ENCODE data around the gene CDC20B.
"Not testable (repeated sequence)": the region's sequence is repeated elsewhere in the genome, so short reads cannot be mapped to it uniquely, and the experiment has no call there.

CDC20B gene

GRCh38 chr5:55104036-55104772 is 68.8 kb downstream of the CDC20B start:
- no peak for DNase-seq

- no peak for DNase-seq
Observed at GRCh38 chr5:55102348-55102747, 70.6 kb downstream of the CDC20B start, which contains the start of gene GZMA. TSS of gene GZMA (plus strand) at chr5:55102646. CDS start at chr5:55102683, 37 bp downstream.

- no peak for DNase-seq
Observed at GRCh38 chr5:55101556-55102276, 71.3 kb downstream of the CDC20B start.

GRCh38 chr5:55101148-55101547 is 71.8 kb downstream of the CDC20B start:
- DNase-seq: not testable (repeated sequence)

GRCh38 chr5:55096861-55097260 is 76.1 kb downstream of the CDC20B start:
- peak; percentile 51 for DNase-seq

GRCh38 chr5:55096182-55096581 is 76.8 kb downstream of the CDC20B start:
- no peak for DNase-seq

GRCh38 chr5:55091011-55091410 is 82.0 kb downstream of the CDC20B start:
- DNase-seq: not testable (repeated sequence)

- not testable (repeated sequence) for DNase-seq
Observed at GRCh38 chr5:55089301-55089700, 83.7 kb downstream of the CDC20B start.

- DNase-seq: no peak
Observed at GRCh38 chr5:55081541-55081940, 91.4 kb downstream of the CDC20B start.

- no peak for DNase-seq
Observed at GRCh38 chr5:55073211-55073610, 99.8 kb downstream of the CDC20B start.

GRCh38 chr5:55072666-55073065 is 100.3 kb downstream of the CDC20B start:
- no peak for DNase-seq

- DNase-seq: no peak
Observed at GRCh38 chr5:55071413-55071812, 101.6 kb downstream of the CDC20B start.

GRCh38 chr5:55070968-55071367 is 102.0 kb downstream of the CDC20B start:
- no peak for DNase-seq

GRCh38 chr5:55066277-55066676 is 106.7 kb downstream of the CDC20B start:
- no peak for DNase-seq

GRCh38 chr5:55064523-55064922 is 108.5 kb downstream of the CDC20B start:
- DNase-seq: no peak

GRCh38 chr5:55063899-55064298 is 109.1 kb downstream of the CDC20B start:
- DNase-seq: no peak

GRCh38 chr5:55063220-55063863 is 109.6 kb downstream of the CDC20B start:
- DNase-seq: peak; percentile 30

Measured in DMS53 (cell line).